Neural cell (in vitro differentiated cells): Measurements from ENCODE around the gene CHTF18. TPM values are rescaled to one million over a fixed set of nuclear protein-coding genes. Genes with fewer than 3 reads are reported as not detected.
"Not testable (repeated sequence)": the region's sequence is repeated elsewhere in the genome, so short reads cannot be mapped to it uniquely, and the experiment has no call there.

Experiments
- H2AFZ ChIP-seq: fragments of 200-600, 300-800 bp; sonication (generic), shearing (Covaris generic); 2 replicates; pipeline ENCODE4 v1.6.0; 2014; ENCODE audit warnings: low read depth, mild to moderate bottlenecking, antibody characterized with exemption, low read length, moderate library complexity
- H3F3A ChIP-seq: fragments of 200-600 bp; shearing (Covaris generic); 2 replicates; pipeline ENCODE4 v1.6.1; 2016; ENCODE audit warnings: mild to moderate bottlenecking, moderate library complexity, mixed read lengths, antibody characterized with exemption, low read length; ENCODE audit not compliant: insufficient read depth, poor library complexity, severe bottlenecking
- H3K27ac ChIP-seq: fragments of 200-600, 300-800 bp; sonication (generic), shearing (Covaris generic); 2 replicates; pipeline ENCODE4 v1.5.1; 2014; ENCODE audit warnings: mild to moderate bottlenecking, low read length, moderate library complexity
- H3K27me3 ChIP-seq: fragments of 300-800, 200-600 bp; sonication (generic), shearing (Covaris generic); 2 replicates; pipeline ENCODE4 v1.6.0; 2014; ENCODE audit warnings: mild to moderate bottlenecking, low read depth, low read length, moderate library complexity; ENCODE audit not compliant: insufficient read depth
- H3K36me3 ChIP-seq: fragments of 300-800, 200-600 bp; sonication (generic), shearing (Covaris generic); 2 replicates; pipeline ENCODE4 v1.5.1; 2014; ENCODE audit warnings: mild to moderate bottlenecking, antibody characterized with exemption, low read length, moderate library complexity; ENCODE audit not compliant: insufficient read depth
- H3K4me2 ChIP-seq: fragments of 300-800, 200-600 bp; sonication (generic), shearing (Covaris generic); 2 replicates; pipeline ENCODE4 v1.6.0; 2014; ENCODE audit warnings: mild to moderate bottlenecking, low read length
- H3K4me3 ChIP-seq: fragments of 300-800, 200-600 bp; sonication (generic), shearing (Covaris generic); 2 replicates; pipeline ENCODE4 v1.5.1; 2014; ENCODE audit warnings: mild to moderate bottlenecking, low read length, moderate library complexity
- H3K79me2 ChIP-seq: fragments of 200-600 bp; shearing (Covaris generic); replicated peaks from 2 replicates; pipeline ENCODE4 v1.6.0; 2014; ENCODE audit warnings: mild to moderate bottlenecking, low read length, moderate library complexity; ENCODE audit not compliant: insufficient read depth
- H3K9ac ChIP-seq: fragments of 300-800, 200-600 bp; sonication (generic), shearing (Covaris generic); 2 replicates; pipeline ENCODE4 v1.6.1; 2016; ENCODE audit warnings: mild to moderate bottlenecking, low read length, mixed read lengths
- H3K9me2 ChIP-seq: fragments of 200-600 bp; shearing (Covaris generic); 2 replicates; pipeline ENCODE4 v1.6.1; 2016; ENCODE audit warnings: mild to moderate bottlenecking, low read length, mixed read lengths; ENCODE audit not compliant: insufficient read depth
- H3K9me3 ChIP-seq: fragments of 200-600, 300-800 bp; sonication (generic), shearing (Covaris generic); 2 replicates; pipeline ENCODE4 v1.6.1; 2016; ENCODE audit warnings: mild to moderate bottlenecking, mixed run types, low read length, moderate library complexity, mixed read lengths
- H4K20me1 ChIP-seq: fragments of 200-600 bp; shearing (Covaris generic); 2 replicates; pipeline ENCODE4 v1.6.1; 2016; ENCODE audit warnings: mild to moderate bottlenecking, mixed run types; ENCODE audit not compliant: insufficient read depth
- EP300 ChIP-seq: fragments of 450-650 bp; conservative IDR thresholded peaks from 2 replicates; pipeline ENCODE4 v1.6.1; 2014; ENCODE audit warnings: antibody characterized with exemption, mild to moderate bottlenecking, moderate library complexity; ENCODE audit not compliant: poor library complexity, severe bottlenecking
- EZH2 ChIP-seq: fragments of 200-600, 300-800 bp; shearing (Covaris generic), sonication (generic); IDR thresholded peaks from 2 replicates; pipeline ENCODE4 v1.6.1; 2014; ENCODE audit warnings: antibody characterized with exemption, low read length, borderline replicate concordance, mild to moderate bottlenecking; ENCODE audit not compliant: insufficient read depth, poor library complexity, severe bottlenecking
- MXI1 ChIP-seq: fragments of 450-650 bp; conservative IDR thresholded peaks from 2 replicates; pipeline ENCODE4 v1.6.1; 2014; ENCODE audit warnings: antibody characterized with exemption, mild to moderate bottlenecking; ENCODE audit not compliant: poor library complexity, severe bottlenecking
- POLR2AphosphoS5 ChIP-seq: IDR thresholded peaks from 2 replicates; pipeline ENCODE4 v1.6.1; 2012
- RAD21 ChIP-seq: fragments of 450-650 bp; conservative IDR thresholded peaks from 2 replicates; pipeline ENCODE4 v1.6.1; 2014; ENCODE audit warnings: antibody characterized with exemption, mild to moderate bottlenecking, moderate library complexity
- REST ChIP-seq: IDR thresholded peaks from 2 replicates; pipeline ENCODE4 v1.6.1; 2012; ENCODE audit warnings: borderline replicate concordance
- SMC3 ChIP-seq: fragments of 450-650 bp; conservative IDR thresholded peaks from 2 replicates; pipeline ENCODE4 v1.6.1; 2014; ENCODE audit warnings: antibody characterized with exemption, mild to moderate bottlenecking, moderate library complexity; ENCODE audit not compliant: poor library complexity
- TAF1 ChIP-seq: IDR thresholded peaks from 2 replicates; pipeline ENCODE4 v1.6.1; 2012; ENCODE audit warnings: low read depth
- polyA plus RNA-seq: library from polyadenylated mRNA; depleted of rRNA; stranded (reverse); fragments of >200 nt; gene quantifications from 2 replicates; pipeline ENCODE4 v1.2.3, GENCODE V29; 2014
- TF ChIP-seq, protein P1 (sequence below): fragments of 450-650 bp; IDR thresholded peaks from 2 replicates; pipeline ENCODE4 v1.5.1; 2014; ENCODE audit warnings: antibody characterized with exemption, mild to moderate bottlenecking, moderate library complexity; ENCODE audit not compliant: poor library complexity, severe bottlenecking

Gene CHTF18
- polyA plus RNA-seq, 1 donor from 2014 or later = 31.2 TPM

GRCh38 chr16:835373-835772 is 47.0 kb downstream of the CHTF18 start:
- Histone ChIP-seq H3K9ac (no peak overlapping the region), H3K79me2 (no peaks in the 10 kb centered on the region), H4K20me1 (no peaks in the 10 kb centered on the region), H3F3A (no peaks in the 10 kb centered on the region), H3K27me3 (no peaks in the 10 kb centered on the region), H3K36me3 (no peaks in the 10 kb centered on the region), H3K4me2 (no peak overlapping the region), H2AFZ (no peak overlapping the region), H3K9me3 (peaks cover 12% of the 10 kb centered on the region), H3K4me3 (no peak overlapping the region), H3K9me2 (no peaks in the 10 kb centered on the region), H3K27ac (no peak overlapping the region)
- no peak for TF ChIP-seq EP300
- TF ChIP-seq EZH2 = no peak

GRCh38 chr16:836221-836620 is 47.8 kb downstream of the CHTF18 start:
- Histone ChIP-seq H3K27me3 (no peaks in the 10 kb centered on the region), H2AFZ (no peak overlapping the region), H3K9ac (no peak overlapping the region), H3F3A (no peaks in the 10 kb centered on the region), H3K79me2 (no peaks in the 10 kb centered on the region), H3K27ac (no peak overlapping the region), H3K9me3 (peaks cover 12% of the 10 kb centered on the region), H3K36me3 (no peaks in the 10 kb centered on the region), H3K9me2 (no peaks in the 10 kb centered on the region), H3K4me2 (no peak overlapping the region), H3K4me3 (no peak overlapping the region), H4K20me1 (no peaks in the 10 kb centered on the region)
- TF ChIP-seq MXI1 (no peak), POLR2AphosphoS5 (no peak), EZH2 (no peak), SMC3 (no peak), TAF1 (no peak), RAD21 (no peak), EP300 (no peak), REST (no peak)
- TF ChIP-seq, protein P1, sequence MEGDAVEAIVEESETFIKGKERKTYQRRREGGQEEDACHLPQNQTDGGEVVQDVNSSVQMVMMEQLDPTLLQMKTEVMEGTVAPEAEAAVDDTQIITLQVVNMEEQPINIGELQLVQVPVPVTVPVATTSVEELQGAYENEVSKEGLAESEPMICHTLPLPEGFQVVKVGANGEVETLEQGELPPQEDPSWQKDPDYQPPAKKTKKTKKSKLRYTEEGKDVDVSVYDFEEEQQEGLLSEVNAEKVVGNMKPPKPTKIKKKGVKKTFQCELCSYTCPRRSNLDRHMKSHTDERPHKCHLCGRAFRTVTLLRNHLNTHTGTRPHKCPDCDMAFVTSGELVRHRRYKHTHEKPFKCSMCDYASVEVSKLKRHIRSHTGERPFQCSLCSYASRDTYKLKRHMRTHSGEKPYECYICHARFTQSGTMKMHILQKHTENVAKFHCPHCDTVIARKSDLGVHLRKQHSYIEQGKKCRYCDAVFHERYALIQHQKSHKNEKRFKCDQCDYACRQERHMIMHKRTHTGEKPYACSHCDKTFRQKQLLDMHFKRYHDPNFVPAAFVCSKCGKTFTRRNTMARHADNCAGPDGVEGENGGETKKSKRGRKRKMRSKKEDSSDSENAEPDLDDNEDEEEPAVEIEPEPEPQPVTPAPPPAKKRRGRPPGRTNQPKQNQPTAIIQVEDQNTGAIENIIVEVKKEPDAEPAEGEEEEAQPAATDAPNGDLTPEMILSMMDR = no peak

- H4K20me1 ChIP-seq, H3K4me2 ChIP-seq: not testable (repeated sequence)
- H3K9me3 ChIP-seq = peaks cover 12% of the 10 kb centered on the region
Measured at GRCh38 chr16:836822-837221, 48.4 kb downstream of the CHTF18 start.

More at GRCh38 chr16:836822-837221, 48.4 kb downstream of the CHTF18 start:
- H3K9me2 ChIP-seq, H3K9ac ChIP-seq, H3F3A ChIP-seq, H3K27ac ChIP-seq, H2AFZ ChIP-seq, H3K4me3 ChIP-seq, H3K27me3 ChIP-seq, H3K36me3 ChIP-seq, H3K79me2 ChIP-seq: not testable (repeated sequence)
